HG03045 (cell line): ENCODE results near the gene CREBRF.
"Not testable (repeated sequence)": the region's sequence is repeated elsewhere in the genome, so short reads cannot be mapped to it uniquely, and the experiment has no call there.

Experiments
- ATAC-seq: cut with Tn5 transposase; IDR thresholded peaks from one replicate; pipeline ENCODE4 v1.9.1; 2021; ENCODE audit warnings: mild to moderate bottlenecking, moderate library complexity; ENCODE audit not compliant: unreplicated experiment

The CREBRF gene

DNA sequence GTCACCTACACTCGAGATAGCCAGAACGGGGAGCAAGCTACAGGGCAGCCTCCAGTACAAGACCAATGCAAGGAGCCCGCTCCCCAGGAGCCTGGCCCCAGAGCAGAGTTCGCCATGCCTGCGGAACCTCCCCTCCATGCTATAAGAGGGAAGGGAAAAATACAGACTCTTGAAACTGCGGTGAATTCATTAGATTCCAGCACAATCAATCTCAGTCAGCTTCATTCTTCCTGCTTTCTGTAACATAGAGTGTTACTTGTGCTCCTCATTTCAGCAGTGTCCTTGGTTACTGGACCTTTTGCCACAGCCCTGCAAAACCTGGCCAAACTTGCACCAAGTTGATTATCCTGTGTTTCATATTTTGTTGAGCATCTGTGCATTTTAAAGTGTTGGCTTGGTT, 22.2 kb upstream of the CREBRF start:
- ATAC-seq, result no peak

- ATAC-seq, result peak; percentile 66
These were observed 20.0 kb upstream of the CREBRF start for GRCh38 chr5:173035904-173036707.

- no peak for ATAC-seq
These were observed 17.0 kb upstream of the CREBRF start for GRCh38 chr5:173039188-173039587.

DNA sequence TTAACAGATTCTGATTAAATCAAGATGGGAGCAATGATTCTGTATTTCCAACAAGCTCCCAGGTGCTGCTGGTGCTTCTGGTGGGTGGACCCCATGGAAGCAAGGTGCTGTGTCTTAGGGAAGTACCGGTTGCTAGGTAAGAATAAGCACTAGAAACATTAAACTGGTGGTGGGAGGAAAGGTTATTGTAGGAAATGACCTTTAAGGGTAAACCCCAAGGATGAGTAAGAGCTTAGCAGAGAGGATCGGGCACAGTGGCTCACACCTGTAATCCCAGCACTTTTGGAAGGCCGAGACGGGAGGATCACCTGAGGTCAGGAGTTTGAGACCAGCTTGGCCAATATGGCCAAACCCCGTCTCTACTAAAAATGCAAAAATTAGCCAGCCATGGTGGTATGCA, 16.2 kb upstream of the CREBRF start:
- ATAC-seq, result no peak

GRCh38 chr5:173041881-173042762, 14.0 kb upstream of the CREBRF start:
- no peak for ATAC-seq

- no peak for ATAC-seq
These were observed 13.4 kb upstream of the CREBRF start for GRCh38 chr5:173042763-173043107.

GRCh38 chr5:173045474-173045873, 10.7 kb upstream of the CREBRF start:
- ATAC-seq, result no peak

- ATAC-seq, result not testable (repeated sequence)
These were observed 8.9 kb upstream of the CREBRF start for GRCh38 chr5:173047096-173047837.

DNA sequence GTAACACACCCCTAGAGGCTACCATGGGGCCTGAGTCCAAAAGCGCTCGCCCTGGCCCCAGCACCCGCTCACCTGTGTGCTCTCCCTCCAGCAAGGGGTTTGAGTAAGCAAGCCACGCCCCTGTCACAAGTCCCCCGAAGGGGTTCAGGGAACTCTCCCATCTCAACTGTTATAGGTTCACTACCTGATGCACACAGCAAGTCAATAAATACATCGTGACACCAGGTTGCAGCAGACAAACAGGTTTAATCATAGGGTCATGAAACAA, 8.4 kb upstream of the CREBRF start:
- ATAC-seq, result no peak

DNA sequence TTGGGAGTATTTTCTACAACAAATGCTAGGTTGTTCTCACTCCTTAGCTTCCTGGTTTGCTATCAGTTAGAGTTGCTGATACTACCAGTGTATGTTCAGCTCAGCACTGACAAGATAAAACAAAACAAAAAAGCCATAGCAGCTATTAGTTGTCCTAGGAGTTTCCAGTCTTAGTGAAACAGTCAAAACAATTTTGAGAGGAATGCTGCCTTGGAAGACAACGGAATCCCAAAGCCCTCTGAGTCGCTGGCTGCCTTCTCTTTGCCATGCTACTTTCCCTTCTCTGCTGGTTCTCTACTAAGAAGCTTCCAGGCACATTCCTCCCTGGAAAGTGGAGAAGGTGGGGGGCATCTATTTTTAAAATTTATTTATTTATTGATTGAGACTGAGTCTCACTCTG, 5.4 kb upstream of the CREBRF start:
- ATAC-seq, result no peak

- ATAC-seq, result no peak
These were observed 4.4 kb upstream of the CREBRF start for GRCh38 chr5:173051746-173052145.

GRCh38 chr5:173053041-173053440, 3.1 kb upstream of the CREBRF start:
- no peak for ATAC-seq

- ATAC-seq, result no peak
These were observed 970 bp upstream of the CREBRF start for GRCh38 chr5:173055042-173055721.

- ATAC-seq, result no peak
These were observed 500 bp upstream of the CREBRF start for GRCh38 chr5:173055722-173055982.

- ATAC-seq, result peak; percentile 33
These were observed 570 bp downstream of the CREBRF start for GRCh38 chr5:173056783-173057061.

GRCh38 chr5:173057062-173057924, 1.1 kb downstream of the CREBRF start:
- ATAC-seq, result peak; percentile 80

DNA sequence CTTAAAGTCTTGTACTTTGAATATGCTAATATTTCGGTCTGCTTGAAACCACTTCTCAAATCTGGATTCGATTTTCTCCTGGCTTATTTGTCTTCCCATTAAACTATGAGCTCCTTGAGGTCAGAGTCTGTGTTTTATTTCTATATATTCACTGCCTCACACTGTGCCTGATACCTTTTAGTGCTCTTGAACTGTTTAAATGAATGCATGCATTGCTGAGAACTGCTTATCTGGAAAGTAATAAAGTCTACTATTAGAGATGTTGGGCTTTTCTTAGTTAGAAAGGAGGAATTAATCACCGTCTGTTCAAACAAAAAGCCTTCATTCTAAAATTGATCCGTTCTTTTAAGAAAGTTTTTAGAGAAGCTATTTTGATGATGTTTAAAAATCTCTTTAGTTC, 6.0 kb downstream of the CREBRF start:
- no peak for ATAC-seq

DNA sequence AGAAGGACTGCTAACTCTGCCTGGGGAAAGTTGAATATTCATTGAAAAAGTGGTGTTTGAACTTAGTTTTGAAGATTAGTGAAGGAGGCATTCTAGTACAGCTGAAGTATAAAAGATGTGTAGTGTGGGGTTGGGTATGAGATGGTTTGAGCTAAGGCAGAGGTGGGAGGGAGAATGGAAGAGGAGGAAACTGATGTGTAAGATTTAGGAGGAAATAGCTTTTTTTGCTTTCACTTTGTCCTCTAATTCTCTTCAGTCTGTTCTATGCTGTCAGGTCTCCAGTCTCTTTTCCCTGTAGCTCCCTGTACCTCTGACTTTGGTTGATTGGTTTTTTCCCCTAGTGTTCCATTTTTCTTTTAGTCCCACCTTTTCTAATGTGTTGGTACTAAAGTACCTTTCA, 9.0 kb downstream of the CREBRF start:
- no peak for ATAC-seq

GRCh38 chr5:173069671-173070070, 13.5 kb downstream of the CREBRF start:
- ATAC-seq, result no peak

- ATAC-seq, result no peak
These were observed 19.1 kb downstream of the CREBRF start for GRCh38 chr5:173075137-173075843.
